ENCODE data around the gene NOC2L. TPM values are rescaled to one million over a fixed set of nuclear protein-coding genes. Genes with fewer than 3 reads are reported as not detected.
"Not testable (repeated sequence)": the region's sequence is repeated elsewhere in the genome, so short reads cannot be mapped to it uniquely, and the experiment has no call there.

NOC2L gene
- total RNA-seq, 2 donors from 2014 or later: 45.2 to 51.7 TPM

DNA sequence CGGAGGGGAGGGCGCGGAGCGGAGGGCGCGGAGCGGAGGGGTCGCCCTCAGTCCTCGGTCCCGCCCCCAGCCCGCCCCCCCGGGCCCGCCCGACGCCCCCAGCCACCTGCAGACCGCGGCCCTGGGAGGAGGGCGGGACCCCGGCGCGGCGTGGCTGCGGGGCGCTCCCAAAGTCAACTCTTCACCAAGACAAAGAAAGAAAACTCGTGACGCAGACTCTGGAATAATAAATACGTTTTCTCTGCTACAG is 39.6 kb upstream of the NOC2L start:
- peak overlapping the region; percentile 36 for H3K4me3 Mint-ChIP-seq
- H3K4me1 Mint-ChIP-seq: peaks cover 9% of the 10 kb centered on the region
- H3K27ac Mint-ChIP-seq: no peak overlapping the region
- DNase-seq (no peak), ATAC-seq (no peak)
- no peaks in the 10 kb centered on the region for H3K9me3 ChIP-seq (ENCODE audit: control insufficient read depth, low read length, poor library complexity, severe bottlenecking)
- peaks cover 16% of the 10 kb centered on the region for H3K27me3 Mint-ChIP-seq
- H3K36me3 Mint-ChIP-seq (ENCODE audit: low read depth): peaks cover 2% of the 10 kb centered on the region

DNA sequence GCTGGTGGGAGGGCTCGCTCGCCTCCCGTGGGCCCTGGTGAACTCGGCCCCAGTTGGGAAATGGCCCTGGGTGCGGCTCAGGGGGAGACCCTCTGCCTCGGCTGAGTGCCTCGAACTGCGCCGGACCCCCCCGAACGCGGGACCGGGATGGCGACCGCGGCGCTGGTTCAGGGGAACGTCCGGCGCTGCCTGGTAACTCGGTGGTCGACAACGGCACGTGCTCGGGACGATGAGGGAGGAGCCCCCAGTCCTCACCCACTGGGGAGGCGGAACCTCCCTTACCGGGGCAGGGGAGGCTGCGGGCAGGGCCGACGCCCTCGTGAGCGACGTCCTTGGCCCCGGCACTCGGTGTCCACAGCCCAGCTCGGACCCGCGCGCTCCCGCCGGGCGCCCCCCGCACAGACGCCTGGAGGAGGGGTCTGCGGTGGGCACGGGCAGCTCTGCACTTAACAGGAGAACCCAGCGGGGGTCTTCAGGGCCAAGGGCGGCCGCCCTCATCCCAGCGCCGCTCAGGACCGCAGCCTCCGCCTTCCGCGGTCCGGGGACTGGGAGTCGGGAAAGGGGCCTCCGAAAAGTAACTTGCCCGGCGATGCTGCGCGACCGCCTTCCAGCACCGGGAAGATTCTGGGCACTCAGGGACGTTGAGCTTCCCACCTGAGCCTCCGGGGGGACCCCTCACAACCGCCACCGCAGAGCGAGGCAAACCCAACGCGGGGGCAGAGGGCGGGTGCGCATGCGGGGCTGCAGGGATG is 39.1 kb upstream of the NOC2L start:
- Mint-ChIP-seq H3K27me3 (peaks cover 12% of the 10 kb centered on the region), H3K4me3 (peak overlapping the region; percentile 36), H3K4me1 (peaks cover 9% of the 10 kb centered on the region), H3K27ac (no peak overlapping the region), H3K36me3 (ENCODE audit: low read depth) (peaks cover 2% of the 10 kb centered on the region)
- no peak for DNase-seq
- no peaks in the 10 kb centered on the region for H3K9me3 ChIP-seq (ENCODE audit: control insufficient read depth, low read length, poor library complexity, severe bottlenecking)
- ATAC-seq: no peak

DNA sequence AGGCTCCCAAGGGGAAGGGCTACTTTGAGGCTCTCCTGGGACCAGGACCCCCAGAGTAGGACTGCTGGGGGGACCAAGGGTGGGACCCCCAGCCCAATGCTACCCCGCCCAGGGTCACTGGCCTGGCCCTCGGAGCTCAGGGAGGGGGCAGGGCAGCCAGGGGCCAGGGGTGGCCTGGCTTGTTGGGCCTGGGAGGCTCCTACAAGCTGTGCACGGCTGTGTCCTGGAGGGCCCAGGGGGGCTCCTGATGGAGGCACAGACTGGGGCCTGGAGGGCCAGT is 38.6 kb upstream of the NOC2L start:
- ATAC-seq (no peak), DNase-seq (no peak)
- peaks cover 2% of the 10 kb centered on the region for H3K36me3 Mint-ChIP-seq (ENCODE audit: low read depth)
- no peak overlapping the region for H3K4me3 Mint-ChIP-seq
- peaks cover 8% of the 10 kb centered on the region for H3K27me3 Mint-ChIP-seq
- H3K9me3 ChIP-seq (ENCODE audit: control insufficient read depth, low read length, poor library complexity, severe bottlenecking): no peaks in the 10 kb centered on the region
- H3K4me1 Mint-ChIP-seq: peaks cover 9% of the 10 kb centered on the region
- H3K27ac Mint-ChIP-seq: no peak overlapping the region

DNA sequence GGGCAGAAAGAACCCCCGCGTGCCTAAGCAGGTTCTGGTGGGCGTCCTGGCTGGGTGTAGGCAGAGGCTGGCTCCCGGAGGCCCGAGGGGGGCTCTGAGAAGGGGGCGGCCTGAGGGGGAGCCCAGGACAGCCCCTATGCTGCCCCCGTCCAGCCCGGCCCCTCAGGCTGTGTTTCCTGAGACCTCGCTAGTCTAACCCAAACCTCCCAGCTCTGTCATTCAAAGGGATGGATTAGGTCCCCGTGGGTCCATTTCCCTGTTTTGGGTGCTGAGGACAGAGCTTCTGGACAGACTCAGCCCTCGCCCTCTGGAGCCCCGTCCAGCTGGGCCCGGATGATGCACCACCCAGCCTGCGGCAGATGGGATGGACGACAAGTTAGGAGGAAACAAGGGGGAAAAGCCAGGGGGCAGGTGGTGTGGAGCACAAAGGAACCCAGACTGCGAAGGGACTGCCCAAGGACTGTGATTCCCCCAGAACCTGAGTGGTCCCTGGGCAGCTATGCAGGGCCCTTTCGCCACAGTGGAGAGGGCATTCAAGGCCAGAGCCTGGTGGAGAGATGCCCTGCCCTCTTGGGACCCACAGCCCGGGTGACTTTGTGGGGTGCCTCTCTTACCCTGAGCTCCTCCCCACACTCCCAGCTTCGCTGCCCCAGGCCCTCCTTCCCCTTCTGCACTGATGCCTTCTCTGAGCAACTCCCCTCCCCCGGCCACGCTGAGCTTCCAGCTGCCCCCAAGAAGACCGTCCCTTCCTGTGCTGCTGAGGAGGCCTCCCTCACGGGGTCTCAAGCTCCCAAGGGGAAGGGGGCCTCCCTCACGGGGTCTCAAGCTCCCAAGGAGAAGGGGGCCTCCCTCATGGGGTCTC is 38.0 kb upstream of the NOC2L start:
- no peak overlapping the region for H3K4me3 Mint-ChIP-seq
- ATAC-seq (no peak), DNase-seq (no peak)
- peaks cover 2% of the 10 kb centered on the region for H3K36me3 Mint-ChIP-seq (ENCODE audit: low read depth)
- no peak overlapping the region for H3K27ac Mint-ChIP-seq
- H3K4me1 Mint-ChIP-seq: peaks cover 9% of the 10 kb centered on the region
- H3K27me3 Mint-ChIP-seq: peaks cover 8% of the 10 kb centered on the region
- no peaks in the 10 kb centered on the region for H3K9me3 ChIP-seq (ENCODE audit: control insufficient read depth, low read length, poor library complexity, severe bottlenecking)

DNA sequence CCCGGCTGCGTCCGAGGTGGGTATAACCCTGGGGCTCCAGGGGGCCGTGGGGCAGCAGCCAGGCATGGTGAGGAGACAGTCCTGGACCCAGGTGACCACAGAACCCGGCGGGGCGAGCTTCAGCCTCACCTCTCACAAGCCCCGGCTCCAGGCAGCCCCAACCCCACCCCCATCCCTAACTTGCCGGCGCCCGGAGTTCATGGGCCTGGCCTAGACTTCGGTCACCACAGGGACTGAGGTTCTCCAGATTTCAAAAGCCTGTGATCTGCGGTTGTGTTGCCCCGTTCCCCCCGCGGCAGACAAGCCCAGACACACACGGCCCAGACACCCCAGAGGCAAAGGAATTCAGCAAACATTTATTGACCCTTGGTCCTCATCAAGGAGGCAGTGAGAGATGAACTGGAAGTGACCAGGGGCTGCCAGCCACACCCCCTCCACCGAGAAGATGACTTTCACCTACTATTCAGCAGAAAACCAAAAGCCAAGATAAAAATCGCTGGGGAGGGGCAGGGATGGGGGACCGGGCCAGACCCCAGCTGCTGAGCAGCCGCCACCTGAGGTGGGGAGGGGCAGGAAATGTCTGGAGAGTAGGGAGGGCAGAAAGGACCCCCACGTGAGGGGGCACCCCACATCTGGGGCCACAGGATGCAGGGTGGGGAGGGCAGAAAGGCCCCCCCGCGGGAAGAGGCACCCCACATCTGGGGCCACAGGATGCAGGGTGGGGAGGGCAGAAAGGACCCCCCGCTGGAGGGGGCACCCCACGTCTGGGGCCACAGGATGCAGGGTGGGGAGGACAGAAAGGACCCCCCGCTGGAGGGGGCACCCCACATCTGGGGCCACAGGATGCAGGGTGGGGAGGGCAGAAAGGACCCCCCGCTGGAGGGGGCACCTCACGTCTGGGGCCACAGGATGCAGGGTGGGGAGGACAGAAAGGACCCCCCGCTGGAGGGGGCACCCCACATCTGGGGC is 36.9 kb upstream of the NOC2L start:
- ATAC-seq: no peak
- Mint-ChIP-seq H3K4me1 (peaks cover 9% of the 10 kb centered on the region), H3K27me3 (peaks cover 12% of the 10 kb centered on the region), H3K27ac (no peak overlapping the region), H3K36me3 (ENCODE audit: low read depth) (peaks cover 4% of the 10 kb centered on the region), H3K4me3 (no peak overlapping the region)
- DNase-seq: no peak
- no peaks in the 10 kb centered on the region for H3K9me3 ChIP-seq (ENCODE audit: control insufficient read depth, low read length, poor library complexity, severe bottlenecking)

DNA sequence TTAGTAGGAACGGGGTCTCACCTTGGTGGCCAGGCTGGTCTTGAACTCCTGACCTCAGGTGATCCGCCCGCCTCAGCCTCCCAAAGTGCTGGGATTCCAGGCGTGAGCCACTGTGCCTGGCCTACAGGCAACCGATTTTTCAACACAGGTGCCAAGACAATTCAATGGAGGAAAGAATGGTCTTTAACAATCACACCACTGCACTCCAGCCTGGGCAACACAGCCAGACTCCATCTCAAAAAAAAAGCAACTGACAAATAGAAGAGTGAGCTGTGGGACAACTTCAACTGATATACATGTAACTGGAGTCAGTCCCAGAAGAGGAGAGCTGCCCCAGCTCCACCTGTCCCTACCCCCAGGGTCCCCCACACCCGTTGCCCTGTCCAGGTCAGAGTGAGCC is 35.5 kb upstream of the NOC2L start:
- H3K4me3 Mint-ChIP-seq; ATAC-seq; H3K9me3 ChIP-seq (ENCODE audit: control insufficient read depth, low read length, poor library complexity, severe bottlenecking); H3K4me1 Mint-ChIP-seq; DNase-seq; H3K36me3 Mint-ChIP-seq (ENCODE audit: low read depth); H3K27ac Mint-ChIP-seq: not testable (repeated sequence)
- peaks cover 26% of the 10 kb centered on the region for H3K27me3 Mint-ChIP-seq

DNA sequence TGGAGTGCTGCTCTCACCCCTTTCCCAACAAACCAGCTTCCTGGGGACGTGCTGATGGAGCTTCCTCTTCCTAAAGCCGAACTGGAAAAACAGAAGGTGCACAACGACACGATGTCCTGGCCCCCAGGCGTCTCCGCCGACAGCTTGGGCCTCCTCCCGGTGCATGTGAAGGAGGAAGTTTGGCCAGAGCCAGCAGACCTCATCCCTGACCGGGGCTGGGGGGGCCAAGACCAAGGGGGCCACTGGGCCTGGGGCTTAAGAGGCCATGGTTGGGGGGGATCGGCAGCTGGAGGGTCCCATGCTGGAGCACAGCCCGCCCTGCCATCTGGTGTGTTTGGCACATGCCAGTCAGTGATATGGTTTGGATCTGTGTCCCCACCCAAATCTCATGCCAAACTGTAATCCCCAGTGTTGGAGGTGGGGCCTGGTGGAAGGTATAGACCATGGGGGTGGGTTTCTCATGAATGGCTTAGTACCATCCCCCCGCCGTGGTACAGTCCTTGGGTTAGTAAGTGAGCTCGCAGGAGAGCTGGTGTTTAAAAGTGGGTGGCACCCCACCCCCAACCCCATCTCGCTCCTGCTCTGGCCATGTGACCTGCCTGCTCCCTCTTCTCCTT is 34.4 kb upstream of the NOC2L start:
- Mint-ChIP-seq H3K36me3 (ENCODE audit: low read depth) (peaks cover 2% of the 10 kb centered on the region), H3K27ac (no peak overlapping the region)
- DNase-seq: no peak

DNA sequence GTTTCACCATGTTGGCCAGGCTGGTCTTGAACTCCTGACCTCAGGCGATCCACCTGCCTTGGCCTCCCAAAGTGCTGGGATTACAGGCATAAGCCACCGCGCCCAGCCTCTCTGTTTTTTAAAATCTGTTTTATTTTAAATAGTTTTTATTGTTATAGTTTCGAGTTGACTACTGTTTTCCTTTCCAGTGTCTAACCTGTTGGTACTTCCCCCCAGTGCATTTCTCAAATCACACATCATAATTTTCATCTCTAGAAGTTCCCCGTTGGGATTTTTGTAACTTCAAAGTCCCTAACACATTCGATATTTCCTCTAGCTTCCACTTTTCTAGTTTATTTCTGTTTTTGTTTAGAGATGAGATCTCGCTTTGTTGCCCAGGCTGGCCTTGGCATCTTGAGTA is 33.3 kb upstream of the NOC2L start:
- DNase-seq: no peak
- Mint-ChIP-seq H3K36me3 (ENCODE audit: low read depth) (peaks cover 2% of the 10 kb centered on the region), H3K27ac (no peak overlapping the region), H3K4me3 (no peak overlapping the region), H3K27me3 (peaks cover 46% of the 10 kb centered on the region), H3K4me1 (peaks cover 6% of the 10 kb centered on the region)
- no peaks in the 10 kb centered on the region for H3K9me3 ChIP-seq (ENCODE audit: control insufficient read depth, low read length, poor library complexity, severe bottlenecking)
- no peak for ATAC-seq

More for the DNA sequence above, 34.4 kb upstream of the NOC2L start:
- no peak for ATAC-seq
- no peaks in the 10 kb centered on the region for H3K9me3 ChIP-seq (ENCODE audit: control insufficient read depth, low read length, poor library complexity, severe bottlenecking)
- Mint-ChIP-seq H3K4me3 (no peak overlapping the region), H3K4me1 (peaks cover 9% of the 10 kb centered on the region), H3K27me3 (peaks cover 36% of the 10 kb centered on the region)

DNA sequence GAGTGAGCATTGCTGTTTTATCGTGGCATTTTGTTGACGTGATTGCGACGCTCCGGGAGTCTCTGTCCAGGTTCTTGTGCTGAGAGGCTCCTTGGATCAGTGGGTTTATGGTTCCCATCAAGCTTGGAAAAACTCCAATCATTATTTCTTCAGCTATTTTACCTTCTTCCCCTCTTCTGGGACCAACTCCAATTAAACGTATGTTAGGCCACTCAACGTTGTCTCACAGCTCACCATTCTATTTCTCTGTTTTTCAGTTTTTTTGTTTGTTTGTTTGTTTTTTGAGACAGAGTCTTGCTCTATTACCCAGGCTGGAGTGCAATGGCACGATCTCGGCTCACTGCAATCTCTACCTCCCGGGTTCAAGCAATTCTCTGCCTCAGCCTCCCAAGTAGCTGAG is 32.8 kb upstream of the NOC2L start:
- H3K27me3 Mint-ChIP-seq: peaks cover 46% of the 10 kb centered on the region
- no peak overlapping the region for H3K4me3 Mint-ChIP-seq
- H3K27ac Mint-ChIP-seq: no peak overlapping the region
- peaks cover 2% of the 10 kb centered on the region for H3K36me3 Mint-ChIP-seq (ENCODE audit: low read depth)
- peaks cover 3% of the 10 kb centered on the region for H3K4me1 Mint-ChIP-seq
- DNase-seq (no peak), ATAC-seq (no peak)
- H3K9me3 ChIP-seq (ENCODE audit: control insufficient read depth, low read length, poor library complexity, severe bottlenecking): no peaks in the 10 kb centered on the region

DNA sequence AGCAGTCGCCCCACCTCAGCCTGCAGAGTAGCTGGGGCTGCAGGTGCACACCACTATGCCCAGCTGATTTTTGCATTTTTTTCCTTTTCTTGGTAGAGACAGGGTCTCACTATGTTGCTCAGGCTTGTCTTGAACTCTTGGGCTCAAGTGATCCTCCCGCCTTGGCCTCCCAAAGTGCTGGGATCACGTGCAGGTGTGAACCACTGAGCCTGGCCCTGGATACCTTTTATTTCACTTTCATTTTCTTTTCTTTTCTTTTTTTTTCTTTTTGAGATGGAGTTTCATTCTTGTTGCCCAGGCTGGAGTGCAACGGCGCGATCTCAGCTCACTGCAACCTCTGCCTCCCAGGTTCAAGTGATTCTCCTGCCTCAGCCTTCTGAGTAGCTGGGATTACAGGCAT is 32.2 kb upstream of the NOC2L start:
- H3K27ac Mint-ChIP-seq; ATAC-seq; DNase-seq; H3K4me3 Mint-ChIP-seq; H3K36me3 Mint-ChIP-seq (ENCODE audit: low read depth); H3K9me3 ChIP-seq (ENCODE audit: control insufficient read depth, low read length, poor library complexity, severe bottlenecking); H3K4me1 Mint-ChIP-seq: not testable (repeated sequence)
- peaks cover 49% of the 10 kb centered on the region for H3K27me3 Mint-ChIP-seq

DNA sequence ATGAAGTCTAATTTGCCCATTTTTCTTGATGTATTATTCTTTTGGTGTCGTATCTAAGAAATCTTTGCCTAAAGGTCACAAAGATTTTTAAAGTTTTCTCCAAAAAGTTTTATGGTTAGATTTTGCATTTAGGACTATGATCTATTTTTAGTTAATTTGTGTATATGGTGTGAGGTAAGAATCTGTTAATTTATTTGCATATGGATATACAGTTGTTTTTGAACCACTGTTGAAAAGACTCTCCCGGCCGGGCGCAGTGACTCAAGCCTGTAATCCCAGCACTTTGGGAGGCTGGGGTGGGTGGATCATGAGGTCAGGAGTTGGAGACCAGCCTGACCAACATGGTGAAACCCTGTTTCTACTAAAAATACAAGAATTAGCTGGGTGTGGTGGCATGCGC is 29.0 kb upstream of the NOC2L start:
- H3K36me3 Mint-ChIP-seq (ENCODE audit: low read depth); H3K9me3 ChIP-seq (ENCODE audit: control insufficient read depth, low read length, poor library complexity, severe bottlenecking); H3K4me3 Mint-ChIP-seq; DNase-seq; H3K27ac Mint-ChIP-seq; ATAC-seq; H3K4me1 Mint-ChIP-seq: not testable (repeated sequence)
- H3K27me3 Mint-ChIP-seq: peaks cover 64% of the 10 kb centered on the region

DNA sequence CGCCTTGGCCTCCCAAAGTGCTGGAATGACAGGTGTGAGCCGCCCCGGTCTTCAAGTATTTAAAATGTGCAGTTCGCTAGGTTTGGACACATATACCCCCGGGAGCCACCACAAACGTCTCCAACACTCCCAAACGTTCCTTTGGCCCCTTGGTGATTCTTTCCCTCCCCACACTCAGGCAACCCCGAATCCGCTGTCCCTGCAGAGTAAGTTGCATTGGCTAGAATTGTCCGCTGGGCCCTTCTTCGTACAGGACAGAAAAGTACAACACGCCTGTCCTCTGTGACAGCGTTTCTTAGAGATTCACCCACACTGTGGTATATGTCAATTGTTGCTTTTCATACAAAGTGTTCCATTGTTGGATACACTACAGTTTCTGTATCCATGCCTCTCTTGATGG is 26.1 kb upstream of the NOC2L start:
- ATAC-seq (no peak), DNase-seq (no peak)
- H3K9me3 ChIP-seq (ENCODE audit: control insufficient read depth, low read length, poor library complexity, severe bottlenecking): no peaks in the 10 kb centered on the region
- H3K27ac Mint-ChIP-seq: no peak overlapping the region
- H3K36me3 Mint-ChIP-seq (ENCODE audit: low read depth): no peaks in the 10 kb centered on the region
- no peaks in the 10 kb centered on the region for H3K4me1 Mint-ChIP-seq
- H3K27me3 Mint-ChIP-seq: peaks cover 62% of the 10 kb centered on the region
- no peak overlapping the region for H3K4me3 Mint-ChIP-seq

DNA sequence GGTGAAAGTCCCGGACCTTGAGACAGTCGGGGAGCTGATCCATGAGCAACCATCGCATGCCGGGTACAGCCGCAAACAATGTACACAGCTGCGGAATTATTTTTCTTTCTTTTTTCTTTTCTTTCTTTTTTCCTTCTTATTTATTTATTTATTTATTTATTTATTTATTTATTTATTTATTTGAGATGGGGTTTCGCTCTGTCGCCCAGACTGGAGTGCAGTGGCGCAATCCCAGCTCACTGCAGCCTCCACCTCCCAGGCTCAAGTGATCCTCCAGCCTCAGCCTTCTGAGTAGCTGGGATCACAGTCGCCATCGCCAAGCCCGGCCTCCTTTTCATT is 25.4 kb upstream of the NOC2L start:
- Mint-ChIP-seq H3K36me3 (ENCODE audit: low read depth) (no peaks in the 10 kb centered on the region), H3K4me3 (no peak overlapping the region), H3K4me1 (no peaks in the 10 kb centered on the region), H3K27ac (no peak overlapping the region), H3K27me3 (peaks cover 55% of the 10 kb centered on the region)
- ATAC-seq: no peak
- DNase-seq: no peak
- no peaks in the 10 kb centered on the region for H3K9me3 ChIP-seq (ENCODE audit: control insufficient read depth, low read length, poor library complexity, severe bottlenecking)

Measured in T-helper 17 cell (primary cell).